ENCODE measurements around the gene PLCL1.

DNA sequence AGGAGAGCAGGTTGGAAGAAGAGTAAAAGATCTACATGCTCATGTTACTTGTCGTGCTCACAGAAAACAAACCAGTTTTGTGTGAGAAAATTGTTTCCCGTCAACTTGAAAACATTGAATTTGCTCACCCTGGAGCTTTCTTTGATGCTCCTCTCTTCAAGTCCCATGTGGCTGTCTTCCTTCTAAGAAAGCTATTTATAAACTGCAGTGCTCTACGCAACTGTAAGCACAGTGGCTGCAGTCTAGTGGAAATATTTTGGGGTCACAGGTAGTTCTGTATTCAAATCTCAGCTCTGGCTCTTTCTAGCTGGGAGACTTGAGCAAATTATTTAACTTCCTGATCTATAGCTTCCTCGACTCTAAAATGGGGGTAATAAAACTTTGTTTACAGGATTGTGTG lies 211.8 kb downstream of the PLCL1 start:
- TF ChIP-seq, protein P1, sequence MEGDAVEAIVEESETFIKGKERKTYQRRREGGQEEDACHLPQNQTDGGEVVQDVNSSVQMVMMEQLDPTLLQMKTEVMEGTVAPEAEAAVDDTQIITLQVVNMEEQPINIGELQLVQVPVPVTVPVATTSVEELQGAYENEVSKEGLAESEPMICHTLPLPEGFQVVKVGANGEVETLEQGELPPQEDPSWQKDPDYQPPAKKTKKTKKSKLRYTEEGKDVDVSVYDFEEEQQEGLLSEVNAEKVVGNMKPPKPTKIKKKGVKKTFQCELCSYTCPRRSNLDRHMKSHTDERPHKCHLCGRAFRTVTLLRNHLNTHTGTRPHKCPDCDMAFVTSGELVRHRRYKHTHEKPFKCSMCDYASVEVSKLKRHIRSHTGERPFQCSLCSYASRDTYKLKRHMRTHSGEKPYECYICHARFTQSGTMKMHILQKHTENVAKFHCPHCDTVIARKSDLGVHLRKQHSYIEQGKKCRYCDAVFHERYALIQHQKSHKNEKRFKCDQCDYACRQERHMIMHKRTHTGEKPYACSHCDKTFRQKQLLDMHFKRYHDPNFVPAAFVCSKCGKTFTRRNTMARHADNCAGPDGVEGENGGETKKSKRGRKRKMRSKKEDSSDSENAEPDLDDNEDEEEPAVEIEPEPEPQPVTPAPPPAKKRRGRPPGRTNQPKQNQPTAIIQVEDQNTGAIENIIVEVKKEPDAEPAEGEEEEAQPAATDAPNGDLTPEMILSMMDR (IDR thresholded peaks at IDR 0.05; ENCODE audit: low read length) = no peak
- no peak for TF ChIP-seq EZH2phosphoT487 (IDR thresholded peaks at IDR 0.05; ENCODE audit: low read length)
